HFF-Myc (cell line): ENCODE results near the gene CDH2.

Experiments used
- DNase-seq: peaks from one replicate; pipeline ENCODE4 v3.0.0-alpha.2; 2011; ENCODE audit warnings: low read depth; ENCODE audit errors: extremely low read depth
- H3K4me3 ChIP-seq: replicated peaks from 2 replicates; pipeline ENCODE4 v1.5.1; 2011; ENCODE audit warnings: low read depth, mild to moderate bottlenecking, control low read depth, low read length
- TF ChIP-seq, protein P1 (sequence below): IDR thresholded peaks from 2 replicates; pipeline ENCODE4 v1.5.1; 2012; ENCODE audit warnings: mild to moderate bottlenecking, low read depth, low read length, control low read depth; ENCODE audit errors: missing control alignments

Gene CDH2

DNA sequence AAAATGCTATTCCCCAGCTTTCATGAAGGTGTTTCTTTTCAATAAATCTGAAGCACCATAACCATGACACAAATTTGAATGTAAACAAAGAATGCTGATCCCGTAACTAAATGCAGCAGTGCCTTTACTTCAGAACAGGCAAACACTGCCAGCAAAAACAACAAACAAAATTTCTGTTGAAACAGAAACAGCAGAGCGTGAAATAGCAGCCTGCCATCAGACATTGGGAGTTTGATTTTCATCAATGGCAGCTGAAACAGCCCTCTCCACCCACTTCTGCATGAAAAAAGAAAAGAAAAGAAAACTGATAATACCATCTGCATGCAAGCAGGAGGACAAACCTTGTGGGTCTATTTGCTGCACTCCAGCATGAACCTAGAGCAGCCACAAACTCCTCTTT, 128.3 kb downstream of the CDH2 start:
- DNase-seq, result no peak
- no peak overlapping the region for H3K4me3 ChIP-seq
- TF ChIP-seq, protein P1, sequence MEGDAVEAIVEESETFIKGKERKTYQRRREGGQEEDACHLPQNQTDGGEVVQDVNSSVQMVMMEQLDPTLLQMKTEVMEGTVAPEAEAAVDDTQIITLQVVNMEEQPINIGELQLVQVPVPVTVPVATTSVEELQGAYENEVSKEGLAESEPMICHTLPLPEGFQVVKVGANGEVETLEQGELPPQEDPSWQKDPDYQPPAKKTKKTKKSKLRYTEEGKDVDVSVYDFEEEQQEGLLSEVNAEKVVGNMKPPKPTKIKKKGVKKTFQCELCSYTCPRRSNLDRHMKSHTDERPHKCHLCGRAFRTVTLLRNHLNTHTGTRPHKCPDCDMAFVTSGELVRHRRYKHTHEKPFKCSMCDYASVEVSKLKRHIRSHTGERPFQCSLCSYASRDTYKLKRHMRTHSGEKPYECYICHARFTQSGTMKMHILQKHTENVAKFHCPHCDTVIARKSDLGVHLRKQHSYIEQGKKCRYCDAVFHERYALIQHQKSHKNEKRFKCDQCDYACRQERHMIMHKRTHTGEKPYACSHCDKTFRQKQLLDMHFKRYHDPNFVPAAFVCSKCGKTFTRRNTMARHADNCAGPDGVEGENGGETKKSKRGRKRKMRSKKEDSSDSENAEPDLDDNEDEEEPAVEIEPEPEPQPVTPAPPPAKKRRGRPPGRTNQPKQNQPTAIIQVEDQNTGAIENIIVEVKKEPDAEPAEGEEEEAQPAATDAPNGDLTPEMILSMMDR, result no peak

DNA sequence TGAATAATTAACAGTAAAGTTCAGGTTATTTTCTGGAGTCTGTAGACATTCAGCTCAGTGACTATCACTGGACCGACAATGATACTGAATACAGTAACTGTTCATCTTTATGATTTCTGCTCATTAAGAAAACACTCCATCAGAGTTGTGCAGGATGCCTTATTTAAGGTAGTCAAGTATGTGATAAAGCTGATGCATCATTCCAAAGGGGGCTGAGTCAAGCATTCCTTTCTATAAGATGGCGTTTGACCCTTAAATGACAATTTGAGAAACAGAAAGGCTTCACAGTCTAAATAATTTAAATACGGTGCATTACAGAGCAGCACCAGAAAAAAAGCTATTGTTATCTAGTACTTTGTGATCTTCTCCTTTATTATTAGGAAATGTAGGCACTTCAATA, 131.1 kb downstream of the CDH2 start:
- TF ChIP-seq, protein P1, result no peak
- no peak overlapping the region for H3K4me3 ChIP-seq
- no peak for DNase-seq

DNA sequence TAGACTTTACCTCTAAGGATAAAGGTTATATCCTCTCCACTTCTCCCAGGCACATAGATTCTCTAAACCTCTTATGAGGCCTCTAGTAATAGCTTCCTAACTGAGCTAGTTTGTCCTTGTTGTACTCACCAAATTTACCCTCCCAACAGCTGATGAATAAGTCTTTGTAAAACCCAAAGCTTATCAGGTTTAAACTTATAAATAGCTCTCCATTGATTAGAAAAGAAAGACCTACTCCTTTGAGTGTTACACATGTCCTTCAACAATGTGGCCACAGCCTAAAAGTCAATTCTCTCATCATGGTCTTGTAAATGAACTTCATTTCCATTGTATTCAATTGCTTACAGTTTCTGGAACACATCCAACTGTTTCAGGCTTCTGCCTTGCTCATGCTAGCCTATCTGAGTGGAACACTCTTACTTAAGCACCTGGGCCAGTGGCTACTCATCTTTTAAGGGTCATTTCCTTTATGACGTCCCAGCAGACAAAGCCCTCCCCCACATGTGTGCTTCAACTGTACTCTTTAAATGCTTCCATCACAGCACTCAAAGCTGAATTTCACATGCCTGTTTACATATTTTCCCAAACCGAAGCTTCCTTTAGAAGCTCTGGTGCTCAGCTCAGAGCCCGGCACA, 131.6 kb downstream of the CDH2 start:
- no peak overlapping the region for H3K4me3 ChIP-seq
- DNase-seq, result peak; percentile 54
- TF ChIP-seq, protein P1, result no peak

DNA sequence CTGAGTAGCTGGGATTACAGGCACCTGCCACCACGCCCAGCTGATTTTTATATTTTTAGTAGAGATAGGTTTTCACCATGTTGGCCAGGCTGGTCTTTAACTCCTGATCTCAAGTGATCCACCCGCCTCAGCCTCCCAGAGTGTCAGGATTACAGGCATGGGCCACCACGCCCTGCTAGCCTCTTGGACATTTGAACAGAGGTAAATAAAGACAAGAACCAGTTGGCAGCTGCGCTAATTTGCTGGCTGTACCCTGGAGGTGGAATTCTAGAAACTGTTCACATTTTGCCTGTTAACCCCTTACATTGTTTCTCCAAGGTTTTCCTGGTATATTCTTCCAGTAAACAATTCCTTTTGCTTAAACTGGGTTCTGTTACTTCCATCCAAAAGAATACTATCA, 132.9 kb downstream of the CDH2 start:
- DNase-seq, result no peak
- H3K4me3 ChIP-seq, result no peak overlapping the region
- TF ChIP-seq, protein P1, result no peak

DNA sequence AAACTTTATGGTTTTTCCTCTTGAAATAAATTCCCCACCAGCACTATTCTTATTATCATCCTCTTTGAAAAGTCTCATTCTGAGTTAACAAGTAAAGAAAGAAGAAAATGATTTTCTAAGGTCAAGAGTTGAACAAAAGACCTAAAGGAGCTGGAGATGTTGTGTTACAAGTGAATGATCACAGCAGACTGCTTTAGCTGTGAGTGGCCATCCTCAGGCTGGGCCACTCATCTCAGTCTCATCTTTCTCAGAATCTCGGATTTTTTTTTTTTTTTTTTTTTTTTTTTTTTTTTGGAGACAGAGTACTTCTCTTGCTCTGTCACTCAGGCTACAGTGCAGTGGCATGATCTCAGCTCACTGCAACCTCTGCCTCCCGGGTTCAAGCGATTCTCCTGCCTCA, 133.3 kb downstream of the CDH2 start:
- H3K4me3 ChIP-seq, result no peak overlapping the region
- DNase-seq, result no peak
- TF ChIP-seq, protein P1, result no peak

DNA sequence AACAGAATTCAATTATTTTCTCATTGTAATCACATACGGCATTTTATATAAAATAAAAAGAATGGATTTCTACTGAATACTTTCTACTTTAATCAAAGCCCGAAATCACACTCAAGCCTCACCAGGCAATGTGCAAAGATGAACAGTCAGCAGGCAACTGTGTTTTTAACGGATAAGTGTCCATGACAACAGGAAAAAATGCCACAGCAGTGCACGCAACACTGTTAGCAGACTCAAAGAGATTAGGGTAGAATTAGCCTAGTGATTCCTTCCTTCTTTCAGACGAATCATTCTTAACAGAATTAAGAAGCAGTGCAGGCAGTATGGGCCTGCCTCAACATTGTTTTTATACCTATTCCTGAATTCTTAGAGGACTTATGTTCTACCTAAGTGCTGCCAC, 135.6 kb downstream of the CDH2 start:
- TF ChIP-seq, protein P1, result no peak
- no peak for DNase-seq
- H3K4me3 ChIP-seq, result no peak overlapping the region

DNA sequence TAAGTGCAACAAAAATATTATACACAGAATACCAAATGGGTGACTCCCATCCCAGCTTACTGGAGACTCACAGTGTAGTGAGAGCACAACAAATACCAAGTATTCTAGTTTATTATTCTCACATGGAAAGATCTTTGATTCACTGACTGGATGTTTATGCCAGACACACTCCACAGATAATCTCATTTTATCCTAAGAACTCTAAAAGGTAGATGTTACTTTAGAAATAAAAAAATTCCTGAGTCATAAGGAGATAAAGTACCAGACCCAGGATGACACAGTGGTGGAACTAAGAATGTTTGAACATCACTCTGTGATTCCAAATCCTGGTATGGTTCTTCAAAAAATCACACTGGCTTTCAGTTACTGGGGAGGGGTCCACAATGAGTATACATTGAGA, 136.2 kb downstream of the CDH2 start:
- DNase-seq, result no peak
- TF ChIP-seq, protein P1, result no peak
- no peak overlapping the region for H3K4me3 ChIP-seq
